LNCaP clone FGC (cell line): ENCODE measurements around the gene KRT16.
"Not testable (repeated sequence)": the region's sequence is repeated elsewhere in the genome, so short reads cannot be mapped to it uniquely, and the experiment has no call there.

ENCODE experiments used
- DNase-seq: peaks from one replicate; pipeline ENCODE4 v3.0.0-alpha.2; 2011; ENCODE audit warnings: low read depth
- H3K4me3 ChIP-seq: 2 replicates; pipeline ENCODE4 v1.5.1; 2011; ENCODE audit warnings: mild to moderate bottlenecking, low read depth, low read length, control low read depth
- CTCF ChIP-seq: IDR thresholded peaks from 2 replicates; pipeline ENCODE4 v1.5.1; 2012; ENCODE audit warnings: mild to moderate bottlenecking; ENCODE audit not compliant: control insufficient read depth, insufficient read depth; ENCODE audit errors: extremely low read depth

KRT16 gene

GRCh38 chr17:41625602-41626001 is 13.0 kb upstream of the KRT16 start:
- H3K4me3 ChIP-seq, result no peak overlapping the region
- no peak for TF ChIP-seq CTCF
- no peak for DNase-seq

GRCh38 chr17:41624208-41625101 is 11.9 kb upstream of the KRT16 start, which contains the start of gene KRT17:
KRT17 (minus strand) TSS chr17:41624575; CDS start chr17:41624509, 66 bp downstream.
- DNase-seq, result no peak
- H3K4me3 ChIP-seq, result no peak within 1 kb of the TSS
- no peak for TF ChIP-seq CTCF

- DNase-seq, H3K4me3 ChIP-seq: not testable (repeated sequence)
Observed at GRCh38 chr17:41623184-41623861, 10.8 kb upstream of the KRT16 start.

- not testable (repeated sequence) for DNase-seq, H3K4me3 ChIP-seq
Observed at GRCh38 chr17:41622340-41623183, 10.0 kb upstream of the KRT16 start.

- no peak for TF ChIP-seq CTCF
- no peak for DNase-seq
- H3K4me3 ChIP-seq, result no peak overlapping the region
Observed at GRCh38 chr17:41621916-41622315, 9.3 kb upstream of the KRT16 start.

- not testable (repeated sequence) for H3K4me3 ChIP-seq, DNase-seq
Observed at GRCh38 chr17:41621435-41621817, 8.9 kb upstream of the KRT16 start.

GRCh38 chr17:41620583-41621434 is 8.2 kb upstream of the KRT16 start:
- no peak for TF ChIP-seq CTCF
- DNase-seq, result no peak
- H3K4me3 ChIP-seq, result no peak overlapping the region

GRCh38 chr17:41619927-41620582 is 7.5 kb upstream of the KRT16 start:
- H3K4me3 ChIP-seq, DNase-seq: not testable (repeated sequence)
